HCT116 (cell line): ENCODE results near the gene MLH3. TPM values are rescaled to one million over a fixed set of nuclear protein-coding genes. Genes with fewer than 3 reads are reported as not detected.

ENCODE experiments used
- ATAC-seq: fragments of 200-7000 bp; cut with Tn5 transposase; 2 replicates; pipeline ENCODE4 v1.9.1; 2020; ENCODE audit warnings: mild to moderate bottlenecking, moderate library complexity
- BruUV-seq: library from RNA; stranded (reverse); fragments of 400-500 nt; replicated peaks from 2 replicates; lab custom pipeline; 2021; lab: Mats Ljungman, UMichigan
- CTCF ChIA-PET: fragments of 300-600 bp; sonication (Branson Sonifier 250); formaldehyde crosslinking; loops from one replicate; lab custom pipeline; 2021; ENCODE audit warnings: antibody characterized with exemption; lab: Charles Lee
- POLR2A ChIA-PET: fragments of 300-600, 350-600 bp; sonication (Branson Sonifier 250); formaldehyde crosslinking; loops from one replicate; lab custom pipeline; 2021; ENCODE audit warnings: antibody characterized with exemption; lab: Charles Lee
- RAD21 ChIA-PET, 2 experiments: fragments of 300-600 bp; sonication (Branson Sonifier 250); formaldehyde crosslinking; loops; one replicate each; lab custom pipeline; 2023; ENCODE audit warnings: low total read pairs in 2 of 2; ENCODE audit not compliant: uncharacterized antibody in 2 of 2, unreplicated experiment in 2 of 2, low non-redundant PET in 1 of 2; lab: Charles Lee
- DNase-seq: peaks from one replicate; pipeline ENCODE4 v3.0.0-alpha.2; 2010; ENCODE audit warnings: low read depth, low spot score
- H2AFZ ChIP-seq: fragments of 200-600 bp; shearing (Covaris generic), sonication (generic); 2 replicates; pipeline ENCODE4 v1.6.1; 2017; ENCODE audit warnings: low read depth, mixed run types, mixed read lengths, antibody characterized with exemption, low read length; ENCODE audit not compliant: poor library complexity, severe bottlenecking
- H3K27ac ChIP-seq: 2 replicates; pipeline ENCODE4 v1.5.1; 2012; ENCODE audit warnings: low read depth, low read length
- H3K27me3 ChIP-seq: fragments of 200-600 bp; sonication (generic); 2 replicates; pipeline ENCODE4 v1.6.1; 2016; ENCODE audit warnings: mixed run types, low read length, mixed read lengths; ENCODE audit not compliant: insufficient read depth
- H3K36me3 ChIP-seq, 2 experiments: fragments of 200-500 bp in 1 of 2; fragments of 200-600 bp in 1 of 2; sonication (Bioruptor generic) in 1 of 2; sonication (generic) in 1 of 2; 2 replicates each; pipeline versions ENCODE4 v1.5.1 to v1.6.1; 2014 to 2016; ENCODE audit warnings: low read length in 2 of 2, inconsistent platforms in 1 of 2, mixed read lengths in 1 of 2, mixed run types in 1 of 2; ENCODE audit not compliant: insufficient read depth in 2 of 2, control insufficient read depth in 1 of 2
- H3K4me1 ChIP-seq, 2 experiments: fragments of 200-600 bp in 1 of 2; sonication (generic) in 1 of 2; 2 replicates each; pipeline versions ENCODE4 v1.5.1 to v1.6.1; 2012 to 2017; ENCODE audit warnings: low read length in 2 of 2, inconsistent platforms in 1 of 2, mild to moderate bottlenecking in 1 of 2, mixed read lengths in 1 of 2, mixed run types in 1 of 2, moderate library complexity in 1 of 2; ENCODE audit not compliant: insufficient read depth in 2 of 2, control insufficient read depth in 1 of 2
- H3K4me2 ChIP-seq: fragments of 200-600 bp; sonication (generic); 2 replicates; pipeline ENCODE4 v1.6.1; 2017; ENCODE audit warnings: mixed run types, low read length, mixed read lengths
- H3K4me3 ChIP-seq, 2 experiments: fragments of 200-600 bp in 1 of 2; sonication (generic) in 1 of 2; replicated peaks in 1 of 2; 2 replicates each; pipeline ENCODE4 v1.5.1; 2011 to 2016; ENCODE audit warnings: low read length in 2 of 2, control low read depth in 1 of 2, low read depth in 1 of 2, mild to moderate bottlenecking in 1 of 2, mixed read lengths in 1 of 2, mixed run types in 1 of 2
- H3K79me2 ChIP-seq: fragments of 200-600 bp; sonication (generic); 2 replicates; pipeline ENCODE4 v1.6.1; 2017; ENCODE audit warnings: mild to moderate bottlenecking, mixed run types, low read length, moderate library complexity, mixed read lengths; ENCODE audit not compliant: insufficient read depth
- H3K9ac ChIP-seq: fragments of 200-600 bp; sonication (generic); 2 replicates; pipeline ENCODE4 v1.6.1; 2016; ENCODE audit warnings: low read length, mixed read lengths
- H3K9me2 ChIP-seq: fragments of 200-600 bp; sonication (generic), shearing (Covaris generic); 2 replicates; pipeline ENCODE4 v1.6.1; 2017; ENCODE audit warnings: mixed run types, mild to moderate bottlenecking, moderate library complexity; ENCODE audit not compliant: insufficient read depth
- H3K9me3 ChIP-seq, 2 experiments: fragments of 200-500 bp in 1 of 2; fragments of 200-600 bp in 1 of 2; sonication (Bioruptor generic) in 1 of 2; sonication (generic) in 1 of 2; 2 replicates each; pipeline ENCODE4 v1.6.1; 2014 to 2017; ENCODE audit warnings: low read length in 2 of 2, mixed read lengths in 2 of 2, inconsistent platforms in 1 of 2, low read depth in 1 of 2, mild to moderate bottlenecking in 1 of 2, mixed run types in 1 of 2, moderate library complexity in 1 of 2; ENCODE audit not compliant: control insufficient read depth in 1 of 2, insufficient read depth in 1 of 2
- H4K20me1 ChIP-seq: fragments of 200-600 bp; sonication (generic), shearing (Covaris generic); 2 replicates; pipeline ENCODE4 v1.6.1; 2017; ENCODE audit warnings: mixed run types, mild to moderate bottlenecking, moderate library complexity; ENCODE audit not compliant: insufficient read depth
- CBX3 ChIP-seq: IDR thresholded peaks from 2 replicates; pipeline ENCODE4 v1.6.1; 2012; ENCODE audit warnings: low read depth
- CTCF ChIP-seq, 3 experiments: fragments of 200-600 bp in 1 of 3; sonication (generic) in 1 of 3; IDR thresholded peaks in 2 of 3; conservative IDR thresholded peaks in 1 of 3; 2 replicates each; pipeline ENCODE4 v1.5.1; 2012 to 2017; ENCODE audit warnings: low read depth in 2 of 3, low read length in 2 of 3, antibody characterized with exemption in 1 of 3, borderline replicate concordance in 1 of 3, control low read depth in 1 of 3, mild to moderate bottlenecking in 1 of 3, mixed read lengths in 1 of 3, mixed run types in 1 of 3, moderate library complexity in 1 of 3; ENCODE audit not compliant: insufficient read depth in 1 of 3
- EGR1 ChIP-seq: IDR thresholded peaks from 2 replicates; pipeline ENCODE4 v1.6.1; 2012; ENCODE audit warnings: low read depth
- JUND ChIP-seq: IDR thresholded peaks from 2 replicates; pipeline ENCODE4 v1.6.1; 2012
- MAX ChIP-seq: IDR thresholded peaks from 2 replicates; pipeline ENCODE4 v1.6.1; 2012
- POLR2AphosphoS5 ChIP-seq: IDR thresholded peaks from 2 replicates; pipeline ENCODE4 v1.6.1; 2011; ENCODE audit warnings: mild to moderate bottlenecking, low read depth, low read length, moderate library complexity
- RAD21 ChIP-seq: IDR thresholded peaks from 2 replicates; pipeline ENCODE4 v1.6.1; 2012; ENCODE audit warnings: low read depth, mild to moderate bottlenecking
- REST ChIP-seq: IDR thresholded peaks from 2 replicates; pipeline ENCODE4 v1.6.1; 2012; ENCODE audit warnings: low read depth
- SP1 ChIP-seq: IDR thresholded peaks from 2 replicates; pipeline ENCODE4 v1.6.1; 2012; ENCODE audit warnings: low read depth
- ZNF274 ChIP-seq: fragments of 200-500 bp; sonication (Bioruptor generic); IDR thresholded peaks from 2 replicates; pipeline ENCODE4 v1.6.1; 2014; ENCODE audit warnings: mild to moderate bottlenecking, low read depth, low read length, inconsistent platforms
- intact Hi-C: fragments of 100-400 bp; cut with micrococcal nuclease; formaldehyde crosslinking; loops from 2 replicates; pipeline ENCODE4 v1.10.0; 2022
- total RNA-seq: library from RNA; stranded (reverse); gene quantifications from one replicate; pipeline ENCODE4 v1.2.1, GENCODE V29; 2021; ENCODE audit not compliant: unreplicated experiment

MLH3 gene
- total RNA-seq, 1 experiment from 2014 or later = 14.7 TPM

GRCh38 chr14:75009176-75009575 is 42.1 kb downstream of the MLH3 start:
- CTCF ChIA-PET = no interaction called here
- BruUV-seq = no TSS peak
- no peak overlapping the region for H3K4me2 ChIP-seq
- no peak overlapping the region for H2AFZ ChIP-seq
- peaks cover 6% of the 10 kb centered on the region for H3K79me2 ChIP-seq
- H3K27ac ChIP-seq = no peak overlapping the region
- H3K4me1 ChIP-seq = peaks cover under 1 to 13% of the 10 kb centered on the region in 2 experiments
- H3K36me3 ChIP-seq = peaks cover 23 to 37% of the 10 kb centered on the region in 2 experiments; a peak in 3 of 4 replicates
- RAD21 ChIA-PET = interaction anchor here in 1 of 2 experiments (0.7 kb wide), 1 partner anchor 21 kb away, joined by 3 read pairs; no protein-coding TSS in a partner anchor
- no peak for ATAC-seq
- H3K27me3 ChIP-seq = no peaks in the 10 kb centered on the region
- POLR2A ChIA-PET = no interaction called here
- intact Hi-C loops = no loop called here
- H3K4me3 ChIP-seq = no peak overlapping the region
- H3K9ac ChIP-seq = no peak overlapping the region
- no peaks in the 10 kb centered on the region for H3K9me2 ChIP-seq
- TF ChIP-seq REST (no peak), SP1 (no peak), JUND (no peak), POLR2AphosphoS5 (no peak), CTCF (IDR thresholded peaks at IDR 0.05 in 2 of 3, conservative IDR thresholded peaks at IDR 0.05 in 1 of 3; ENCODE audit: borderline replicate concordance in 1 of 3, insufficient read depth in 1 of 3, low read depth in 2 of 3, low read length in 2 of 3) (no peak), EGR1 (no peak), RAD21 (no peak), MAX (no peak), ZNF274 (no peak), CBX3 (no peak)
- TF ChIP-seq, all 23 proteins: peak for 0
- Histone ChIP-seq H4K20me1 (no peaks in the 10 kb centered on the region), H3K9me3 (no peaks in the 10 kb centered on the region)
- no peak for DNase-seq
